Heart right ventricle (tissue), 16 donors: ENCODE measurements around the gene TTC34. TPM values are rescaled to one million over a fixed set of nuclear protein-coding genes. Genes with fewer than 3 reads are reported as not detected.
"Not testable (repeated sequence)": the region's sequence is repeated elsewhere in the genome, so short reads cannot be mapped to it uniquely, and the experiment has no call there.

Experiments
- ATAC-seq, 8 donors: fragments of 200-7000 bp; cut with Tn5 transposase; one replicate each; pipeline ENCODE4 v1.9.1; 2020; ENCODE audit warnings: mild to moderate bottlenecking in 8 of 8, moderate library complexity in 8 of 8, moderate number of reproducible peaks in 1 of 8
- DNase-seq, 2 donors: peaks; one replicate each; pipeline ENCODE4 v3.0.0-alpha.2; 2020
- H3K27ac ChIP-seq, 10 donors: fragments of 200-600 bp; sonication (generic) in 2 of 10; one replicate each; pipeline versions ENCODE4 v1.5.0 to v1.8.0; 2020 to 2022; ENCODE audit warnings: mild to moderate bottlenecking in 3 of 10
- H3K27me3 ChIP-seq, 7 donors: fragments of 200-600 bp; one replicate each; pipeline ENCODE4 v1.8.0; 2021 to 2022; ENCODE audit warnings: mild to moderate bottlenecking in 2 of 7
- H3K36me3 ChIP-seq, 9 donors: fragments of 200-600 bp; sonication (generic) in 1 of 9; one replicate each; pipeline versions ENCODE4 v1.5.0 to v1.8.0; 2020 to 2022; ENCODE audit warnings: mild to moderate bottlenecking in 2 of 9
- H3K4me1 ChIP-seq, 9 donors: fragments of 200-600 bp; sonication (generic) in 1 of 9; one replicate each; pipeline versions ENCODE4 v1.5.0 to v1.8.0; 2020 to 2022; ENCODE audit warnings: mild to moderate bottlenecking in 4 of 9
- H3K4me3 ChIP-seq, 10 donors: fragments of 200-600 bp; sonication (generic) in 2 of 10; one replicate each; pipeline versions ENCODE4 v1.5.0 to v1.8.0; 2020 to 2022; ENCODE audit warnings: mild to moderate bottlenecking in 7 of 10, moderate library complexity in 2 of 10
- H3K9me3 ChIP-seq, 11 donors: fragments of 200-600 bp in 10 of 11; sonication (generic) in 2 of 11; one replicate each; pipeline versions ENCODE4 v1.5.0 to v1.8.0; 2013 to 2022; ENCODE audit warnings: mild to moderate bottlenecking in 2 of 11, control low read depth in 1 of 11, moderate library complexity in 1 of 11
- WGBS, 2 donors: extraction: QIAGEN DNeasy Blood & Tissue Kit; methylation state at CpG; one replicate each; pipeline ENCODE4 v1.1.7; 2013; ENCODE audit warnings: inconsistent platforms in 1 of 2; 5-methylcytosine and 5-hydroxymethylcytosine counted together
- intact Hi-C, 10 donors: fragments of 100-400 bp; cut with DNase I; formaldehyde crosslinking; loops; one replicate each; pipeline versions ENCODE4 v1.11.1 to v1.14.2; 2022
- polyA plus RNA-seq, 2 donors: library from polyadenylated mRNA; stranded (reverse); fragments of 200-250 nt; gene quantifications; one replicate each; pipeline ENCODE4 v1.2.3, GENCODE V29; 2013
- total RNA-seq, 10 donors: library from RNA; stranded (reverse); fragmentation: NEBNext Ultra II Directional in 3 of 10; extraction: Animal tissue kit (Norgen Biotek cat#: 25700) in 3 of 10; gene quantifications; one replicate each; pipeline versions ENCODE4 v1.2.1 to v1.2.4, GENCODE V29; 2021 to 2023
- donor health status: Arrhythmogenic right ventricular cardiomyopathy.
- donor health status: ischemic (EF 13 %, LVEDD 7.1; RV severe dilation, severe dysfunction).
- donor health status: healthy with polysubstance abuse.
- donor health status: DM: no; HTN: yes; CAD: no.
- donor health status: DM: no; HTN: no; CAD: no.
- donor health status: ischemic (EF 25% LVEDD 6.9; RV normal size, moderate dysfunction).
- donor health status: ischemic (EF 25% LVEDD 5.7; RV mildly dilated, moderate dysfunction).
- donor health status: healthy.
- donor health status: DM: yes; HTN: yes; CAD: no.
- donor health status: Ischemic cardiomyopathy.
- donor health status: ischemic (EF 35%, LVEDD 5.7; RV mildly dilated, moderate dysfunction).
- donor health status: nonischemic (EF 11% LVEDD 7.7; RV severe dilation, severe dysfunction).
- donor health status: DM: yes; HTN: yes; CAD: no.
- donor health status: PGD.
- donor health status: ischemic (EF 29% LVEDD 5.4; RV normal size, mild dysfunction).
- donor health status: nonischemic (EF 23%, LVEDD 6.1; RV moderate dilation, normal function).

Gene TTC34
- total and polyA plus RNA-seq, 12 donors: 0.03 to 0.74 (median 0.42) TPM

DNA sequence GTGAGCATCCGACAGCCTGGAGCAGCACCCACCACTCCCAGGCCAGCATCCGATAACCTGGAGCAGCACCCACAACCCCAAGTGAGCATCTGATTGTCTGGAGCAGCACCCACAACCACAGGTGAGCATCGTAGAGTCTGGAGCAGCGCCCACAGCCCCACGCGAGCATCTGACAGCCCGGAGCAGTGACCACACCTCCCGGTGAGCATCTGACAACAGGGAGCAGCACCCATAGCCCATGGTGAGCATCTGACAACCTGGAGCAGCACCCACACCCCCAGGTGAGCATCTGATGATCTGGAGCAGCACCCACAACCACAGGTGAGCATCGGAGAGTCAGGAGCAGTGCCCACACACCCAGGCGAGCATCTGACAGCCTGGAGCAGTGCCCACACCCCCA, 143.6 kb downstream of the TTC34 start:
- H3K27ac ChIP-seq, H3K4me1 ChIP-seq, intact Hi-C loops, ATAC-seq, H3K36me3 ChIP-seq, DNase-seq, H3K9me3 ChIP-seq, H3K4me3 ChIP-seq: not testable (repeated sequence)
- 80 to 84% methylated on average over 6 of the region's 10 CpGs for whole genome bisulfite sequencing, 2 donors
- peaks cover 0 to 13% (median 0%) of the 10 kb centered on the region in 7 donors for H3K27me3 ChIP-seq

DNA sequence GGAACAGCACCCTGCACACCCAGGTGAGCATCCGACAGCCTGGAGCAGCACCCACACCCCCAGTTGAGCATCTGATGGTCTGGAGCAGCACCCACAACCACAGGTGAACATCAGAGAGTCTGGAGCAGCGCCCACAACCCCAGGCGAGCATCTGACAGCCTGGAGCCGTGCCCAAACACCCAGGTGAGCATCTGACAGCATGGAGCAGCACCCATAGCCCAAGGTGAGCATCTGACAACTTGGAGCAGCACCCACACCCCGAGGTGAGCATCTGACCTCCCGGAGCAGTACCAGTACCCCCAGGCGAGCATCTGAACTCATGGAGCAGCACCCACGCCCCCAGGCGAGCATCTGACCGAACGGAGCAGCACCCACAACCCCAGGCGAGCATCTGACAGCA, 144.4 kb downstream of the TTC34 start:
- DNase-seq, H3K27ac ChIP-seq, H3K4me3 ChIP-seq, H3K4me1 ChIP-seq, H3K36me3 ChIP-seq, ATAC-seq, H3K9me3 ChIP-seq, intact Hi-C loops: not testable (repeated sequence)
- 52 to 57% methylated on average over 3 to 10 of the region's 12 CpGs for WGBS, 2 donors
- H3K27me3 ChIP-seq: peaks cover 0 to 19% (median 0%) of the 10 kb centered on the region in 7 donors

DNA sequence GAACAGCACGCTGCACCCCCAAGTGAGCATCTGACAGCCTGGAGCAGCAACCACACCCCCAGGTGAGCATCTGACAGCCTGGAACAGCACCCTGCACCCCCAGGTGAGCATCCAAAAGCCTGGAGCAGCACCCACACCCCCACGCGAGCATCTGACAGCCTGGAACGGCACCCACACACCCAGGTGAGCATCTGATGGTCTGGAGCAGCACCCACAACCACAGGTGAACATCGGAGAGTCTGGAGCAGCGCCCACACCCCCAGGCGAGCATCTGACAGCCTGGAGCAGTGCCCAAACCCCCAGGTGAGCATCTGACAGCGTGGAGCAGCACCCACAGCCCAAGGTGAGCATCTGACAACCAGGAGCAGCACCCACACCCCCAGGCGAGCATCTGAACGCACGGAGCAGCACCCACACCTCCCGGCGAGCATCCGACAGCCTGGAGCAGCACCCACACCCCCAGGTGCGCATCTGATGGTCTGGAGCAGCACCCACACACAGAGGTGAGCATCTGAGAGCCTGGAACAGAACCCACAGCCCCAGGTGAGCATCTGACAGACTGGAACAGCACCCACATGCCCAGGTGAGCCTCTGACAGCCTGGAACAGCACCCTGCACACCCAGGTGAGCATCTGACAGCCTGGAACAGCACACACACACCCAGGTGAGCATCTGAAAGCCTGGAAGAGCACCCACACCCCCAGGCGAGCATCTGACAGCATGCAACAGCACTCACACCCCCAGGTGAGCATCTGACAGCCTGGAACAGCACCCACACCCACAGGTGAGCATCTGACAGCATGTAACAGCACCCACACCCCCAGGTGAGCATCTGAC, 145.7 kb downstream of the TTC34 start:
- intact Hi-C loops, H3K4me3 ChIP-seq, H3K27ac ChIP-seq, H3K4me1 ChIP-seq, H3K9me3 ChIP-seq, H3K36me3 ChIP-seq, ATAC-seq: not testable (repeated sequence)
- DNase-seq: peak in 1 of 2 donors; percentile 38
- peaks cover 0 to 26% (median 6%) of the 10 kb centered on the region in 7 donors for H3K27me3 ChIP-seq
- 42 to 44% methylated on average over 16 of the region's 16 CpGs for WGBS, 2 donors

DNA sequence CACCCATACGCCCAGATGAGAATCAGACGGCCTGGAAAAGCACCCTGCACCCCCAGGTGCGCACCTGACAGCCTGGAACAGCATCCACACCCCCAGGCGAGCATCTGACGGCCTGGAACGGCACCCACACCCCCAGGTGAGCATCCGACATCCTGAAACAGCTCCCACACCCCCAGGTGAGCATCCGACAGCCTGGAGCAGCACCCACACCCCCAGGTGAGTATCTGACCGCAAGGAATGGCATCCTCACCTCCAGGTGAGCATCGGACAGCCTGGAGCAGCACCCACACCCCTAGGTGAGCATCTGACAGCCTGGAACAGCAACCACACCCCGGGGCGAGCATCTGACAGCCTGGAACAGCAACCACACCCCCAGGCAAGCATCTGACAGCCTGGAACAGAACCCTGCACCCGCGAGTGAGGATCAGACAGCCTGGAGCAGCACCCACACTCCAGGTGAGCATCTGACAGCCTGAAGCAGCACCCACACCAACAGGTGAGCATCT, 147.0 kb downstream of the TTC34 start:
- H3K4me3 ChIP-seq, H3K9me3 ChIP-seq, intact Hi-C loops, H3K27ac ChIP-seq, H3K36me3 ChIP-seq, DNase-seq, H3K4me1 ChIP-seq: not testable (repeated sequence)
- ATAC-seq: peak in 4 of 8 donors; percentile 20 to 67 (median 44)
- H3K27me3 ChIP-seq: peaks cover 0 to 28% (median 6%) of the 10 kb centered on the region in 7 donors
- 42 to 44% methylated on average over 14 of the region's 14 CpGs for WGBS, 2 donors

DNA sequence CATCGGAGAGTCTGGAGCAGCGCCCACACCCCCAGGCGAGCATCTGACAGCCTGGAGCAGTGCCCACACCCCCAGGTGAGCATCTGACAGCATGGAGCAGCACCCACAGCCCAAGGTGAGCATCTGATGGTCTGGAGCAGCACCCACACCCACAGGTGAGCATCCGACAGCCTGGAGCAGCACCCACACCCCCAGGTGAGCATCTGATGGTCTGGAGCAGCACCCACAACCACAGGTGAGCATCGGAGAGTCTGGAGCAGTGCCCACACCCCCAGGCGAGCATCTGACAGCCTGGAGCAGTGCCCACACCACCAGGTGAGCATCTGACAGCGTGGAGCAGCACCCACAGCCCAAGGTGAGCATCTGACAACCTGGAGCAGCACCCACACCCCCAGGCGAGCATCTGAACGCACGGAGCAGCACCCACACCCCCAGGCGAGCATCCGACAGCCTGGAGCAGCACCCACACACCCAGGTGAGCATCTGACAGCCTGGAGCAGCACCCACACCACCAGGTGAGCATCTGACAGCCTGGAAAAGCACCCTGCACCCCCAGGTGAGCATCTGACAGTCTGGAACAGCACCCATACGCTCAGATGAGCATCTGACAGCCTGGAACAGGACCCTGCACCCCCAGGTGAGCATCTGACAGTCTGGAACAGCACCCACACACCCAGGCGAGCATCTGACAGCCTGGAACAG, 147.6 kb downstream of the TTC34 start:
- WGBS, 2 donors: 43 to 45% methylated on average over 14 of the region's 14 CpGs
- H3K27ac ChIP-seq, H3K9me3 ChIP-seq, H3K36me3 ChIP-seq, H3K4me3 ChIP-seq, intact Hi-C loops, H3K4me1 ChIP-seq: not testable (repeated sequence)
- peak in 1 of 8 donors; percentile 44 for ATAC-seq
- peak; percentile 48 to 56 for DNase-seq
- H3K27me3 ChIP-seq: peaks cover 0 to 28% (median 6%) of the 10 kb centered on the region in 7 donors

DNA sequence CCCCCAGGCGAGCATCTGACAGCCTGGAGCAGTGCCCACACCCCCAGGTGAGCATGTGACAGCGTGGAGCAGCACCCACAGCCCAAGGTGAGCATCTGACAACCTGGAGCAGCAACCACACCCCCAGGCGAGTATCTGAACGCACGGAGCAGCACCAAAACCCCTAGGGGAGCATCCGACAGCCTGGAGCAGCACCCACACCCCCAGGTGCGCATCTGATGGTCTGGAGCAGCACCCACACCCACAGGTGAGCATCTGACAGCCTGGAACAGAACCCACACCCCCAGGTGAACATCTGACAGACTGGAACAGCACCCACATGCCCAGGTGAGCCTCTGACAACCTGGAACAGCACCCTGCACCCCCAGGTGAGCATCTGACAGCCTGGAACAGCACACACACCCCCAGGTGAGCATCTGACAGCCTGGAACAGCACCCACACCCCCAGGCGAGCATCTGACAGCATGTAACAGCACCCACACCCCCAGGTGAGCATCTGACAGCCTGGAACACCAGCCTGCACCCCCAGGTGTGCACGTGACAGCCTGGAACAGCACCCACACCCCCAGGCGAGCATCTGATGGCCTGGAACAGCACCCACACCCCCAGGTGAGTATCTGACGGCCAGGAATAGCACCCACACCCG, 148.4 kb downstream of the TTC34 start:
- ATAC-seq, intact Hi-C loops, H3K27ac ChIP-seq, H3K4me3 ChIP-seq, H3K36me3 ChIP-seq, H3K4me1 ChIP-seq: not testable (repeated sequence)
- H3K9me3 ChIP-seq: peaks cover 0 to 14% (median 7%) of the 10 kb centered on the region in 11 donors
- H3K27me3 ChIP-seq: peaks cover 0 to 28% (median 6%) of the 10 kb centered on the region in 7 donors
- peak in 1 of 2 donors; percentile 33 for DNase-seq
- 32 to 33% methylated on average over 12 of the region's 12 CpGs for WGBS, 2 donors

DNA sequence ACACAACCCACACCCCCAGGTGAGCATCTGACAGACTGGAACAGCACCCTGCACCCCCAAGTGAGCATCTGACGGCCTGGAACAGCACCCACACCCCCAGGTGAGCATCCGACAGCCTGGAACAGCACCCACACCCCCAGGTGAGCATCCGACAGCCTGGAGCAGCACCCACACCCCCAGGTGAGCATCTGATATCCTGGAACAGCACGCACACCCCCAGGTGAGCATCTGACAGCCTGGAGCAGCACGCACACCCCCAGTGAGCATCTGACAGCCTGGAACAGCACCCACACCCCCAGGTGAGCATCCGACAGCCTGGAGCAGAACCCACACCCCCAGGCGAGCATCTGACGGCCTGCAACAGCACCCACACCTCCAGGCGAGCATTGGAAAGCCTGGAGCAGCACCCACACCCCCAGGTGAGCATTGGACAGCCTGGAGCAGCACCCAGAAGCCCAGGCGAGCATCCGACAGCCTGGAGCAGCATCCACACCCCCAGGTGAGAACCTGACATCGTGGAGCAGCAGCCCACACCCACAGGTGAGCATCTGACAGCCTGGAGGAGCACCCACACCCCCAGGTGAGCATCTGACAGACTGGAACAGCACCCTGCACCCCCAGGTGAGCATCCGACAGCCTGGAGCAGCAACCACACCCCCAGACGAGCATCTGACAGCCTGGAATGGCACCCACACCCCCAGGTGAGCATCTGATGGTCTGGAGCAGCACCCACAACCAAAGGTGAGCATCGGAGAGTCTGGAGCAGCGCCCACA, 149.2 kb downstream of the TTC34 start:
- H3K4me3 ChIP-seq, H3K27ac ChIP-seq, H3K4me1 ChIP-seq, DNase-seq, H3K36me3 ChIP-seq, intact Hi-C loops: not testable (repeated sequence)
- peak in 1 of 8 donors; percentile 45 for ATAC-seq
- WGBS, 2 donors: 36 to 41% methylated on average over 16 of the region's 16 CpGs
- peaks cover 0 to 21% (median 14%) of the 10 kb centered on the region in 11 donors for H3K9me3 ChIP-seq
- peaks cover 0 to 28% (median 6%) of the 10 kb centered on the region in 7 donors for H3K27me3 ChIP-seq
